ENCODE measurements around the gene CTNND1.

The CTNND1 gene

GRCh38 chr11:57764021-57764420 is 2.4 kb downstream of the CTNND1 start:
- DNase-seq (no peak), ATAC-seq (no peak)

- no peak for ATAC-seq
- no peak for DNase-seq
Observed at GRCh38 chr11:57764566-57764965, 3.0 kb downstream of the CTNND1 start.

GRCh38 chr11:57764972-57765371 is 3.4 kb downstream of the CTNND1 start:
- no peak for ATAC-seq
- DNase-seq = no peak

GRCh38 chr11:57770793-57771192 is 9.2 kb downstream of the CTNND1 start:
- DNase-seq (no peak), ATAC-seq (no peak)

GRCh38 chr11:57771365-57771764 is 9.8 kb downstream of the CTNND1 start:
- DNase-seq (no peak), ATAC-seq (no peak)

GRCh38 chr11:57772562-57772961 is 11.0 kb downstream of the CTNND1 start:
- no peak for DNase-seq
- ATAC-seq = no peak

- no peak for ATAC-seq
Observed at GRCh38 chr11:57773026-57773598, 11.5 kb downstream of the CTNND1 start.

GRCh38 chr11:57775491-57775890 is 13.9 kb downstream of the CTNND1 start:
- ATAC-seq (no peak), DNase-seq (no peak)

More at GRCh38 chr11:57773026-57773598, 11.5 kb downstream of the CTNND1 start:
- DNase-seq = no peak

- no peak for DNase-seq
- ATAC-seq = no peak
Observed at GRCh38 chr11:57776031-57776521, 14.5 kb downstream of the CTNND1 start.

- DNase-seq = no peak
- no peak for ATAC-seq
Observed at GRCh38 chr11:57776577-57777210, 15.1 kb downstream of the CTNND1 start.

GRCh38 chr11:57777969-57778317 is 16.3 kb downstream of the CTNND1 start:
- DNase-seq = no peak
- ATAC-seq = no peak

GRCh38 chr11:57778318-57779037 is 16.9 kb downstream of the CTNND1 start:
- ATAC-seq = no peak
- no peak for DNase-seq

GRCh38 chr11:57779276-57779675 is 17.7 kb downstream of the CTNND1 start:
- ATAC-seq = no peak
- no peak for DNase-seq

GRCh38 chr11:57781529-57781943 is 19.9 kb downstream of the CTNND1 start:
- DNase-seq = no peak
- ATAC-seq = peak; percentile 46

- ATAC-seq = no peak
- no peak for DNase-seq
Observed at GRCh38 chr11:57785072-57785471, 23.5 kb downstream of the CTNND1 start.

GRCh38 chr11:57786436-57786835 is 24.8 kb downstream of the CTNND1 start:
- no peak for DNase-seq
- no peak for ATAC-seq

- DNase-seq (no peak), ATAC-seq (no peak)
Observed at GRCh38 chr11:57787006-57787604, 25.5 kb downstream of the CTNND1 start.

- ATAC-seq = no peak
- DNase-seq = no peak
Observed at GRCh38 chr11:57787920-57788702, 26.5 kb downstream of the CTNND1 start.

- DNase-seq = no peak
- no peak for ATAC-seq
Observed at GRCh38 chr11:57788703-57789088, 27.1 kb downstream of the CTNND1 start.

GRCh38 chr11:57791321-57792059 is 29.9 kb downstream of the CTNND1 start:
- ATAC-seq = no peak
- peak; percentile 15 for DNase-seq

GRCh38 chr11:57792060-57792541 is 30.5 kb downstream of the CTNND1 start:
- peak; percentile 93 for ATAC-seq
- DNase-seq = peak; percentile 76

Measured in stimulated activated naive CD8-positive, alpha-beta T cell treated with anti-CD3 and anti-CD28 coated beads, Interleukin-15, Interleukin-2, amounts not matched to agents 100 U/mL and 50 U/mL, for 24 hours (primary cell).